ENCODE measurements around the gene COPS7A.

The COPS7A gene

GRCh38 chr12:6752167-6752920 is 28.5 kb downstream of the COPS7A start:
- no peak for DNase-seq

- peak; percentile 98 to 99 (median 99) for DNase-seq
Measured at GRCh38 chr12:6752921-6753771, 29.3 kb downstream of the COPS7A start, which contains the start of gene MLF2. MLF2 (minus strand) TSS chr12:6753141; CDS start chr12:6752334, 807 bp downstream.

- DNase-seq, result peak in 2 of 3 donors; percentile 41 to 52
Measured at GRCh38 chr12:6753772-6754356, 30.0 kb downstream of the COPS7A start.

- DNase-seq, result peak; percentile 45 to 73 (median 63)
Measured at GRCh38 chr12:6754411-6754810, 30.6 kb downstream of the COPS7A start.

GRCh38 chr12:6757028-6757690 is 33.3 kb downstream of the COPS7A start:
- DNase-seq, result no peak

- peak in 2 of 3 donors; percentile 34 to 38 for DNase-seq
Measured at GRCh38 chr12:6758506-6759095, 34.8 kb downstream of the COPS7A start.

GRCh38 chr12:6759741-6760140 is 35.9 kb downstream of the COPS7A start:
- DNase-seq, result no peak

GRCh38 chr12:6763380-6763779 is 39.5 kb downstream of the COPS7A start:
- DNase-seq, result no peak

GRCh38 chr12:6764011-6764828 is 40.4 kb downstream of the COPS7A start:
- peak; percentile 82 to 86 (median 85) for DNase-seq

GRCh38 chr12:6765048-6765633 is 41.3 kb downstream of the COPS7A start:
- no peak for DNase-seq

- peak; percentile 60 to 88 (median 76) for DNase-seq
Measured at GRCh38 chr12:6765634-6766581, 42.1 kb downstream of the COPS7A start, which contains the start of gene PTMS. PTMS (plus strand) TSS chr12:6766363; CDS start chr12:6766706, 343 bp downstream.

GRCh38 chr12:6766651-6767349 is 43.0 kb downstream of the COPS7A start:
- DNase-seq, result peak; percentile 73 to 92 (median 84)

- no peak for DNase-seq
Measured at GRCh38 chr12:6767353-6768319, 43.8 kb downstream of the COPS7A start.

GRCh38 chr12:6768437-6768914 is 44.6 kb downstream of the COPS7A start:
- DNase-seq, result no peak

- DNase-seq, result no peak
Measured at GRCh38 chr12:6768990-6769389, 45.1 kb downstream of the COPS7A start.

GRCh38 chr12:6769666-6770065 is 45.8 kb downstream of the COPS7A start:
- no peak for DNase-seq

GRCh38 chr12:6770094-6770493 is 46.2 kb downstream of the COPS7A start:
- DNase-seq, result no peak

- no peak for DNase-seq
Measured at GRCh38 chr12:6770600-6770999, 46.8 kb downstream of the COPS7A start.
